Osteoblast (primary cell): ENCODE data around the gene GAN. TPM values are rescaled to one million over a fixed set of nuclear protein-coding genes. Genes with fewer than 3 reads are reported as not detected.
A peak's percentile ranks its signal among the peaks of the same experiment; 100 is the strongest.

Source experiments
- DNase-seq: peaks from one replicate; pipeline ENCODE4 v3.0.0; 2011; ENCODE audit warnings: low spot score, mixed read lengths; ENCODE audit not compliant: insufficient read length; ENCODE audit errors: missing footprints
- H2AFZ ChIP-seq: 2 replicates; pipeline ENCODE4 v1.6.0; 2011; ENCODE audit warnings: mild to moderate bottlenecking, low read length
- H3K27ac ChIP-seq: 2 replicates; pipeline ENCODE4 v1.5.1; 2011; ENCODE audit warnings: mild to moderate bottlenecking, low read depth, low read length, moderate library complexity
- H3K27me3 ChIP-seq: 2 replicates; pipeline ENCODE4 v1.6.0; 2012; ENCODE audit warnings: mild to moderate bottlenecking, control low read depth, inconsistent platforms, low read length, moderate library complexity; ENCODE audit not compliant: insufficient read depth
- H3K36me3 ChIP-seq: 2 replicates; pipeline ENCODE4 v1.5.1; 2011; ENCODE audit warnings: mild to moderate bottlenecking, low read length, control low read depth, moderate library complexity; ENCODE audit not compliant: insufficient read depth
- H3K4me1 ChIP-seq: 2 replicates; pipeline ENCODE4 v1.5.1; 2011; ENCODE audit warnings: mild to moderate bottlenecking, low read length, control low read depth, moderate library complexity; ENCODE audit not compliant: insufficient read depth
- H3K4me2 ChIP-seq: 2 replicates; pipeline ENCODE4 v1.6.0; 2011; ENCODE audit warnings: mild to moderate bottlenecking, low read length; ENCODE audit not compliant: insufficient read depth
- H3K4me3 ChIP-seq: fragments of 200-600 bp; sonication (generic); 3 replicates; pipeline ENCODE4 v1.5.1; 2012; ENCODE audit warnings: mild to moderate bottlenecking, low read length, inconsistent platforms; ENCODE audit not compliant: insufficient read depth
- H3K79me2 ChIP-seq: 2 replicates; pipeline ENCODE4 v1.6.0; 2012; ENCODE audit warnings: mild to moderate bottlenecking, low read length, control low read depth, inconsistent platforms; ENCODE audit not compliant: insufficient read depth
- H3K9me3 ChIP-seq: 2 replicates; pipeline ENCODE4 v1.5.1; 2011; ENCODE audit warnings: low read depth, low read length, control low read depth
- H4K20me1 ChIP-seq: 2 replicates; pipeline ENCODE4 v1.6.0; 2012; ENCODE audit warnings: mild to moderate bottlenecking, low read length, control low read depth; ENCODE audit not compliant: insufficient read depth
- total RNA-seq: library from RNA; depleted of rRNA; stranded (reverse); fragments of >200 nt; gene quantifications from 2 replicates; pipeline ENCODE4 v1.2.3, GENCODE V29; 2012
- TF ChIP-seq, protein P1 (sequence below): IDR thresholded peaks from 2 replicates; pipeline ENCODE4 v1.5.1; 2011; ENCODE audit warnings: mild to moderate bottlenecking, low read depth, low read length, moderate library complexity; ENCODE audit errors: extremely low read depth

GAN gene
- total RNA-seq, 1 donor, result 10.9 TPM

DNA sequence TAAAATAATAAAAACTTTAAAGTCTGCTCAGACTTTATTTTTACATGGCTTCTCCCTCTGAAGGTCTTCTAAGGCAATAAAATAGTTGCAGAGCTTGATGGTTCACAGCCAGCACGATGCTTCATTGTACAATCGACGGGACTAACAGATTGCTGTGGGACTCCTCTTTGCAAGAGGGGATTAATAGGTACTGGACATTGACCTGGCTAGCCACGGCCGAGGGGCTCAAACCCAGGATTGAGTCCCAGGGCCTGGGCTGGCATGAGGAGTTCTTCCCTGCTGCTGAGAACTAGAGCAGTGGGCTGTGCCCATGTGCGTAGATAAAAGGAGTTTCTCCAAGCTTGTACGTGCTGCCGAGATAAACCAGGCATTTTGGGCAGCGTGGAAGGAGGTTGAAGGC is 23.6 kb upstream of the GAN start:
- Histone ChIP-seq H3K79me2 (no peaks in the 10 kb centered on the region), H3K4me2 (no peak overlapping the region), H2AFZ (no peak overlapping the region), H3K9me3 (no peaks in the 10 kb centered on the region), H4K20me1 (no peaks in the 10 kb centered on the region), H3K27ac (no peak overlapping the region), H3K27me3 (no peaks in the 10 kb centered on the region), H3K36me3 (no peaks in the 10 kb centered on the region), H3K4me3 (no peak overlapping the region), H3K4me1 (peaks cover 18% of the 10 kb centered on the region)
- TF ChIP-seq, protein P1, sequence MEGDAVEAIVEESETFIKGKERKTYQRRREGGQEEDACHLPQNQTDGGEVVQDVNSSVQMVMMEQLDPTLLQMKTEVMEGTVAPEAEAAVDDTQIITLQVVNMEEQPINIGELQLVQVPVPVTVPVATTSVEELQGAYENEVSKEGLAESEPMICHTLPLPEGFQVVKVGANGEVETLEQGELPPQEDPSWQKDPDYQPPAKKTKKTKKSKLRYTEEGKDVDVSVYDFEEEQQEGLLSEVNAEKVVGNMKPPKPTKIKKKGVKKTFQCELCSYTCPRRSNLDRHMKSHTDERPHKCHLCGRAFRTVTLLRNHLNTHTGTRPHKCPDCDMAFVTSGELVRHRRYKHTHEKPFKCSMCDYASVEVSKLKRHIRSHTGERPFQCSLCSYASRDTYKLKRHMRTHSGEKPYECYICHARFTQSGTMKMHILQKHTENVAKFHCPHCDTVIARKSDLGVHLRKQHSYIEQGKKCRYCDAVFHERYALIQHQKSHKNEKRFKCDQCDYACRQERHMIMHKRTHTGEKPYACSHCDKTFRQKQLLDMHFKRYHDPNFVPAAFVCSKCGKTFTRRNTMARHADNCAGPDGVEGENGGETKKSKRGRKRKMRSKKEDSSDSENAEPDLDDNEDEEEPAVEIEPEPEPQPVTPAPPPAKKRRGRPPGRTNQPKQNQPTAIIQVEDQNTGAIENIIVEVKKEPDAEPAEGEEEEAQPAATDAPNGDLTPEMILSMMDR, result no peak
- no peak for DNase-seq

DNA sequence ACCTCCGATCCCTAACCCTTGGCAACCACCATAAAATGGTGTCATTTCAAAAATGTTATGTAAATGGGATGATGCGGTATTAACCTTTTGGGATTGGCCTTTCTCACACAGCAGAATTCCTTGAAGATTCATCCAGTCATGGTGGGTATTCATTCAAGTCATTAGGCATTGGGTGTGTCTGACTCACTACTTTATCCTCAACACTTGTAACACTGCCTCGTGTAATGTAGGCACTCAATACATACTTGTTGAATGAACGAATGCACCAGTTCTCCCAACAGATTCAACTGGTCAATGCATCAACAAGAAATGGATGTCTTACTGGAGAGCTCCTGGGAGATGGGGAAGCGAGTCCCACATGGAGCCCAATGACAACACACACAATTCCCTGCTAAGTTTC is 21.8 kb upstream of the GAN start:
- H3K27me3 ChIP-seq, result no peaks in the 10 kb centered on the region
- TF ChIP-seq, protein P1, result no peak
- no peak overlapping the region for H3K4me2 ChIP-seq
- H3K27ac ChIP-seq, result no peak overlapping the region
- peaks cover 18% of the 10 kb centered on the region for H3K4me1 ChIP-seq
- H3K9me3 ChIP-seq, result no peaks in the 10 kb centered on the region
- DNase-seq, result no peak
- H3K36me3 ChIP-seq, result no peaks in the 10 kb centered on the region
- H3K79me2 ChIP-seq, result no peaks in the 10 kb centered on the region
- no peak overlapping the region for H3K4me3 ChIP-seq
- H2AFZ ChIP-seq, result no peak overlapping the region
- no peaks in the 10 kb centered on the region for H4K20me1 ChIP-seq

DNA sequence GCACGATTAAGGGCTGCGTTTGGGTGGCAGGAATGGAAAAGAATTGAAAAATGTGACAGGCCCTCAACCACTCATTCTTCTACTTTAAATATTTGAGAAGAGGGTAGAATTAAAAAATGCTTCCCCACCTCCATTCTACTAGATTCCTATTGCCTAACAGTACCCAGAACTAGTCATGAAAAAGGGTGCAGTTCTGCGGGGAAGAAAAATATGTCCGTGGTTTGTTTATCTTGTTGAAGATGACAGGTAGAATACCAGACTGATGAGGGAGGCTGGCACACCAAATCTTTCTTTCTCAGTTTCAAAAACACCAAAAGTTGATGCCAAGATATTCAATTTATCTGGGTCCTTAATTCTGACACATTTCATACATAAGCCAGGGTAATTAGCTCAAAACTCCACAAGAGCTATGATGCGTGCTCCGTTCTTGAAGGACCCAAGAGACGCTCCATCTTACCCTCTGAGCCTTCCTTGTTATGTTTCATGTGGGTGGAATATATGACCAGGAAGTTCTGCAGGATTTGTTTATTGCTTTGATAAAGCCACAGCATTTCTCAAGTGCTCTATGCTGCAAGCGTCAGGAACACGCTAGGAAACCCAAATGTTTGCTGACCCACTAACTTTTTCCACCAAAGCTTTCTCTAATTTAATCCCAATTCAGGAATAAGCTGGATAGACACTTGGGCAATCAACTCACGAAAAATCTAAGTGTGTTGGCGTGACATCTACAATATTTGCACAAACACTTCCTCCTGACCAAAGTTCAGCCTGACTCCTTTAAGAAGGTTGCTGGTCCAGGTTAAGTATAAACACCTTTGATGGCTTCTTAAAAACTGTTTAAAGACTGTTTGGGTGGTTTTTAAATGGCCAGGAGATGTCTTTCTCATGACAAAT is 20.6 kb upstream of the GAN start:
- no peaks in the 10 kb centered on the region for H3K27me3 ChIP-seq
- H3K4me3 ChIP-seq, result peak overlapping the region; percentile 38
- H4K20me1 ChIP-seq, result no peaks in the 10 kb centered on the region
- no peak overlapping the region for H2AFZ ChIP-seq
- H3K4me2 ChIP-seq, result peak overlapping the region; percentile 29
- no peaks in the 10 kb centered on the region for H3K79me2 ChIP-seq
- H3K36me3 ChIP-seq, result no peaks in the 10 kb centered on the region
- no peaks in the 10 kb centered on the region for H3K9me3 ChIP-seq
- TF ChIP-seq, protein P1, result no peak
- H3K27ac ChIP-seq, result peak overlapping the region; percentile 69
- peaks cover 18% of the 10 kb centered on the region for H3K4me1 ChIP-seq
- peak; percentile 80 for DNase-seq

DNA sequence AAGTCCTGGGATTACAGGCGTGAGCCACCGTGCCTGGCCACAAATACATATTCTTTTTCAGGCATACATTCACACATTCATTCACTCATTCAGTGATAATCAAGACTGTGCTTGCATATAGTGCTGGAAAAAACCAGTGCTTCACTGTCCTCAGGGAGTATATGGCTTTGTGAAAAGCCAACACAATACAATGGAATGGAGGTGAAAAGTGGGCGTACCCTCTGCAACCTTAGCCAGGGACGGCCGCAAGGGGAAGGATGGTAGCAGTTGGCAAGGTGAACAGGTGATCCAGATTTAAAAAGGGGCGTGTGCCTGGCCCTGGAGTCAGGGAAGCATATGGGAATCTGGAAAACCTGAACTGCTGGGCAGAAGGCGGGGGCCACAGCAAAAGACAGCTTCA is 18.1 kb upstream of the GAN start:
- no peak overlapping the region for H3K4me3 ChIP-seq
- H4K20me1 ChIP-seq, result no peaks in the 10 kb centered on the region
- no peaks in the 10 kb centered on the region for H3K79me2 ChIP-seq
- DNase-seq, result no peak
- no peak overlapping the region for H3K4me2 ChIP-seq
- H3K4me1 ChIP-seq, result peaks cover 18% of the 10 kb centered on the region
- H3K9me3 ChIP-seq, result no peaks in the 10 kb centered on the region
- no peak overlapping the region for H3K27ac ChIP-seq
- no peak overlapping the region for H2AFZ ChIP-seq
- H3K36me3 ChIP-seq, result no peaks in the 10 kb centered on the region
- TF ChIP-seq, protein P1, result no peak
- no peaks in the 10 kb centered on the region for H3K27me3 ChIP-seq
